Measurements from ENCODE around the gene DLG1. TPM values are rescaled to one million over a fixed set of nuclear protein-coding genes. Genes with fewer than 3 reads are reported as not detected.
"Not testable (repeated sequence)": the region's sequence is repeated elsewhere in the genome, so short reads cannot be mapped to it uniquely, and the experiment has no call there.

The DLG1 gene
- total RNA-seq, 6 donors from 2014 or later, result 49.3 to 102 (median 63.2) TPM

DNA sequence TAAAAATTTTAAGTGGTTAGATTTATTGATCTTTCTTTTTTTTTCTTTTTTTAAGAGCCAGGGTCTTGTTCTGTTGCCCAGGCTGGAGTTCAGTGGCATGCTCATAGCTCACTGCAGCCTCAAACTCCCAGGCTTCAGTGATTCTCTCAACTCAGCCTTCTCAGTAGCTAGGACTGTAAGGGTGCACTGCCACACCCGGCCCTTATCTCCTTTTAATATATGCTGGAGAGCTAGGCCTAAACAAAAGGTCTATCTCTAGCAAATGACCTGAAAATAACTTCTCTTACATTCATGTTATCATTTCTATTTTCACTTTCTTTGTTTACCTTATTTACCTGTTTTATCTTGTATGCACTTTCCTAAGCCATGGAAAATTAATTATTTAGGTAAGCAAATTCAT is 233.6 kb downstream of the DLG1 start:
- TF ChIP-seq POLR2AphosphoS5 (IDR thresholded peaks at IDR 0.05) (no peak), EP300 (IDR thresholded peaks at IDR 0.05) (no peak), POLR2A (IDR thresholded peaks at IDR 0.05) (no peak)
- TF ChIP-seq, protein P1, sequence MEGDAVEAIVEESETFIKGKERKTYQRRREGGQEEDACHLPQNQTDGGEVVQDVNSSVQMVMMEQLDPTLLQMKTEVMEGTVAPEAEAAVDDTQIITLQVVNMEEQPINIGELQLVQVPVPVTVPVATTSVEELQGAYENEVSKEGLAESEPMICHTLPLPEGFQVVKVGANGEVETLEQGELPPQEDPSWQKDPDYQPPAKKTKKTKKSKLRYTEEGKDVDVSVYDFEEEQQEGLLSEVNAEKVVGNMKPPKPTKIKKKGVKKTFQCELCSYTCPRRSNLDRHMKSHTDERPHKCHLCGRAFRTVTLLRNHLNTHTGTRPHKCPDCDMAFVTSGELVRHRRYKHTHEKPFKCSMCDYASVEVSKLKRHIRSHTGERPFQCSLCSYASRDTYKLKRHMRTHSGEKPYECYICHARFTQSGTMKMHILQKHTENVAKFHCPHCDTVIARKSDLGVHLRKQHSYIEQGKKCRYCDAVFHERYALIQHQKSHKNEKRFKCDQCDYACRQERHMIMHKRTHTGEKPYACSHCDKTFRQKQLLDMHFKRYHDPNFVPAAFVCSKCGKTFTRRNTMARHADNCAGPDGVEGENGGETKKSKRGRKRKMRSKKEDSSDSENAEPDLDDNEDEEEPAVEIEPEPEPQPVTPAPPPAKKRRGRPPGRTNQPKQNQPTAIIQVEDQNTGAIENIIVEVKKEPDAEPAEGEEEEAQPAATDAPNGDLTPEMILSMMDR (IDR thresholded peaks at IDR 0.05), result no peak
- no peaks in the 10 kb centered on the region for H3K9me3 ChIP-seq
- DNase-seq (no peak), ATAC-seq (ENCODE audit: low FRiP score in 2 of 2) (no peak)
- H3K27ac ChIP-seq, result no peak overlapping the region
- no peaks in the 10 kb centered on the region for H3K27me3 ChIP-seq
- peaks cover 0 to 29% (median 3%) of the 10 kb centered on the region in 4 donors for H3K36me3 ChIP-seq
- H3K4me1 ChIP-seq, result no peaks in the 10 kb centered on the region
- WGBS, 2 donors, result 88 to 97% methylated on average over 1 of the region's 1 CpG
- no peak overlapping the region for H3K4me3 ChIP-seq

DNA sequence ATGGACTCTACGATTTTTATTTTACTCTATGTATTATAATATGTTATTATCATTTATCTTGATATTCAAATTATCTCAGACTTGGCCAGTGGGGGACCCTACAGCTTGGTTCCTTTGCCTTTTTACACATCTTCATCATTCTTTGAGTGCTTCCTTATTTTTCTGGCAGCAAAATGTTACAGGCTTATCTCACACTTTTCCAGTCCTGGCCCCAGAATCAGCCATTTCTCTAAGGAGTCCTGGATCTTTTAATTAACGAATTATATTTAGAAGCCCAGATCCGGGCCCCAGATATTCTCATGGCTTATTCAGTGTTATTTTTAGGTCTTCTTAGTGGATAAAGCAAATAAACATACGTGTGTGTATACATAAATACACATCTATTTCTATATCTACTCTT is 236.0 kb downstream of the DLG1 start:
- ATAC-seq (ENCODE audit: low FRiP score in 2 of 2) (no peak), DNase-seq (no peak)
- Histone ChIP-seq H3K4me1 (no peaks in the 10 kb centered on the region), H3K9me3 (no peaks in the 10 kb centered on the region), H3K27me3 (no peaks in the 10 kb centered on the region), H3K27ac (no peak overlapping the region), H3K36me3 (peaks cover 2 to 53% (median 16%) of the 10 kb centered on the region in 4 donors), H3K4me3 (no peak overlapping the region)
- no peak for TF ChIP-seq POLR2A (IDR thresholded peaks at IDR 0.05)
- no peak for TF ChIP-seq POLR2AphosphoS5 (IDR thresholded peaks at IDR 0.05)
- TF ChIP-seq, protein P1 (IDR thresholded peaks at IDR 0.05), result no peak
- TF ChIP-seq EP300 (IDR thresholded peaks at IDR 0.05), result no peak
- 87 to 88% methylated on average over 4 of the region's 4 CpGs for WGBS, 2 donors

DNA sequence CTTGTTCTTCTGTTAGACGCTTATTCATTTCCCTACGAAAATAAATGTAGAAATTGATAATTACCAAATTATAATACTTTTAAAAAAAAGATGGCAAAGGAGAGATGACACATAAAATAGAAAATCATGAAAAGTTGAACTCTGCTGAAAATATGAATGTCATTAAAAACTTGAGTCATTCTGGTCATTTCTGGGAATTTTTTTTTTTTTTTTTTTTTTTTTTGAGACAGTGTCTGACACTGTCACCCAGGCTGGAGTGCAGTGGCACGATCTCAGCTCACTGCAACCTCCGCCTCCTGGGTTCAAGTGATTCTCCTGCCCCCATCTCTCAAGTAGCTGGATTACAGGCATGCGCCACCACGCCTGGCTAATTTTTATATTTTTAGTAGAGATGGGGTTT is 246.8 kb downstream of the DLG1 start:
- not testable (repeated sequence) for H3K27ac ChIP-seq; H3K27me3 ChIP-seq; H3K9me3 ChIP-seq; ATAC-seq (ENCODE audit: low FRiP score in 2 of 2); DNase-seq; H3K4me3 ChIP-seq; H3K4me1 ChIP-seq
- 91 to 94% methylated on average over 6 of the region's 6 CpGs for WGBS, 2 donors
- peaks cover 3 to 55% (median 29%) of the 10 kb centered on the region in 4 donors for H3K36me3 ChIP-seq

DNA sequence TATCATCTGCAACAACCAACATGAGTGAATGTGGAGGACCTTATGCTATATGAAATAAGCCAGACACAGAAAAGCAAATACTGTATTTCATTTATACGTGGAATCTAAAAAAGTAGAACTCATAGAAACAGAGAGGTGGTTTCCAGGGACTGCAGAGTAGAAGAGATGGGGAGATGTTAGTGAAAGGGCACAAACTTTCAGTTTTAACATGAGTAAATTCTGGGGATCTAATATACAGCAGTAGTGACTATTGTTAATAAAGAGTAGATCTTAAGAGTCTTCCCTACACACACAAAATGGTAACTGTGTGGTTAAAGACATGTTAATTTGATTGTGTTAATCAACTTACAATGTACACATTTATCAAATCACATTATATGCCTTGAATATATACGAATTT is 247.9 kb downstream of the DLG1 start:
- H3K4me3 ChIP-seq, result no peak overlapping the region
- no peaks in the 10 kb centered on the region for H3K4me1 ChIP-seq
- no peaks in the 10 kb centered on the region for H3K9me3 ChIP-seq
- no peaks in the 10 kb centered on the region for H3K27me3 ChIP-seq
- 83% methylated on average over 2 of the region's 2 CpGs for WGBS, 2 donors
- DNase-seq (no peak), ATAC-seq (ENCODE audit: low FRiP score in 2 of 2) (no peak)
- TF ChIP-seq POLR2A (IDR thresholded peaks at IDR 0.05) (no peak), EP300 (IDR thresholded peaks at IDR 0.05) (no peak), POLR2AphosphoS5 (IDR thresholded peaks at IDR 0.05) (no peak)
- TF ChIP-seq, protein P1 (IDR thresholded peaks at IDR 0.05), result no peak
- peaks cover 3 to 55% (median 29%) of the 10 kb centered on the region in 4 donors for H3K36me3 ChIP-seq
- H3K27ac ChIP-seq, result no peak overlapping the region

DNA sequence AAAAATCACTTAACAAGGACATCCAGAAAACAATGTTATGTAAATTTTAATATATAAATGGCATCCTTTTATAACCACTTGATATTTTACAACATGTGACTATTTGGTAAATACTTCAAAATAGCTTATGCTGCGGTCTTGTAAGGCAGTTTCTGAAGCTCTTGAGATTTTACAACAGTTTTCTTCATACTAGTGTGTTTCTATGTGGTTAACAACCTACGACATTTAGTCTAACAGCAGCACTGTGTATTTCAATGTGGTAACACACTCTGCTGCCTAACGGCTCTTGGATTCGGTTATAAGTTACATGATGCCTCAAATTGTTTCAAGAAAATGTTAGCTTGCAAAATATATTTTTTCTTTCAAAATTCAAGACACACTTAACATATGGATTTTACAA is 255.9 kb downstream of the DLG1 start:
- TF ChIP-seq POLR2AphosphoS5 (IDR thresholded peaks at IDR 0.05), result no peak
- no peak for TF ChIP-seq POLR2A (IDR thresholded peaks at IDR 0.05)
- Histone ChIP-seq H3K4me3 (no peak overlapping the region), H3K36me3 (peaks cover 0 to 40% (median 11%) of the 10 kb centered on the region in 4 donors), H3K9me3 (no peaks in the 10 kb centered on the region), H3K27ac (no peak overlapping the region), H3K4me1 (no peaks in the 10 kb centered on the region), H3K27me3 (no peaks in the 10 kb centered on the region)
- DNase-seq (no peak), ATAC-seq (ENCODE audit: low FRiP score in 2 of 2) (no peak)
- 77 to 86% methylated on average over 4 of the region's 4 CpGs for WGBS, 2 donors

DNA sequence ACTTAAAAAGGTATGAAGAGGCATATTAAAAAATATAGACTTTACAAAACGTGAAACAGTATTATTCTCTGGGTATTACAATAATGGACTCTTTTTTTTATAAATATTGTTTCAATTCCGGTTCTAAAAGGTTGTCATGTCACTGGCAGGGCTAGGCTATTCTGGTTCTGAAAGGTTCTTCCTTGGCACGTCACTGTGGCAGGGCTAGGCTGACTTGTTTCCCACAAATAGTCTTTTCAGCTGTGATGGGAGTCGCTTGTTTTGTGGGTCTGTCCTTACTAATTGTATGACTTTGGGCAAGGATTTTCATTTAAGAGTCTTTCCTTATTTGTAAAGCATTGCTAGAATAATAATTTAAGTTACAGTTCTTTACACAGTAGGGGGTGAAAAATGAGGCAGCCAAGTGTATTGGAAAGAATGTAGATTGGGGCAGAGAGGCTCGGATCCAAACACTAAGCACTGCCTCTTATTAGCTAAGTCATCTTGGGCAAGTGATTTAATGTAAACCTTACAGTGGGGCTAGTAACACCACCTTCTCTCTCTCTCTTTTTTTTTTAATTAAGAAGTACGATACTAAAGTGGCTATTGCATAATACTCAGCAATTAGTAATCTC is 256.4 kb downstream of the DLG1 start:
- Histone ChIP-seq H3K27ac (no peak overlapping the region), H3K27me3 (no peaks in the 10 kb centered on the region), H3K4me1 (no peaks in the 10 kb centered on the region), H3K9me3 (no peaks in the 10 kb centered on the region), H3K36me3 (peaks cover 0 to 39% (median 11%) of the 10 kb centered on the region in 4 donors), H3K4me3 (no peak overlapping the region)
- 76 to 78% methylated on average over 6 of the region's 6 CpGs for WGBS, 2 donors
- TF ChIP-seq POLR2A (IDR thresholded peaks at IDR 0.05) (no peak), EP300 (IDR thresholded peaks at IDR 0.05) (no peak), POLR2AphosphoS5 (IDR thresholded peaks at IDR 0.05) (no peak)
- TF ChIP-seq, protein P1 (IDR thresholded peaks at IDR 0.05), result no peak
- DNase-seq (no peak), ATAC-seq (ENCODE audit: low FRiP score in 2 of 2) (no peak)
